Muscle of back (tissue), 11 donors: ENCODE measurements around the gene SECISBP2. TPM values are rescaled to one million over a fixed set of nuclear protein-coding genes. Genes with fewer than 3 reads are reported as not detected.

Source experiments
- DNase-seq, 3 donors: peaks; one replicate each; pipeline versions ENCODE4 v3.0.0 to v3.0.0-alpha.2; 2013
- polyA plus RNA-seq, 10 donors: library from polyadenylated mRNA; unstranded; fragments of 120-200 nt; gene quantifications; one replicate each; pipeline ENCODE4 v1.2.1, GENCODE V29; 2013; ENCODE audit not compliant: insufficient read length in 10 of 10

The SECISBP2 gene
- polyA plus RNA-seq, 10 donors = 24.9 to 56.7 (median 37.8) TPM

- DNase-seq = peak in 2 of 3 donors; percentile 38 to 73
Observed at GRCh38 chr9:89405826-89406225, 87.5 kb downstream of the SECISBP2 start.

- peak in 1 of 3 donors; percentile 32 for DNase-seq
Observed at GRCh38 chr9:89407070-89407469, 88.8 kb downstream of the SECISBP2 start.

- DNase-seq = no peak
Observed at GRCh38 chr9:89408628-89409101, 90.4 kb downstream of the SECISBP2 start.

Other genes with a start within 250 kb of the SECISBP2 start
- 1 to 10 TPM in 1 of 10 donors, under 1 TPM in 9; 0.48 to 1.1 (median 0.77) TPM for gene SHC3, start 139.7 kb upstream of the SECISBP2 start, polyA plus RNA-seq
- 10 to 100 TPM; 31.4 to 67.7 (median 41.0) TPM for gene CKS2, start 7.3 kb upstream of the SECISBP2 start, polyA plus RNA-seq
- gene SEMA4D, start 179.6 kb downstream of the SECISBP2 start, polyA plus RNA-seq = 10 to 100 TPM; 13.7 to 24.7 (median 21.4) TPM